ENCODE data around the gene RIN1.

GRCh38 chr11:66339162-66339675 lies 3.0 kb upstream of the RIN1 start:
- TF ChIP-seq EZH2 (IDR thresholded peaks at IDR 0.05; ENCODE audit: borderline replicate concordance, insufficient read depth, low read depth, low read length, poor library complexity, severe bottlenecking), result no peak
- TF ChIP-seq, protein P1, sequence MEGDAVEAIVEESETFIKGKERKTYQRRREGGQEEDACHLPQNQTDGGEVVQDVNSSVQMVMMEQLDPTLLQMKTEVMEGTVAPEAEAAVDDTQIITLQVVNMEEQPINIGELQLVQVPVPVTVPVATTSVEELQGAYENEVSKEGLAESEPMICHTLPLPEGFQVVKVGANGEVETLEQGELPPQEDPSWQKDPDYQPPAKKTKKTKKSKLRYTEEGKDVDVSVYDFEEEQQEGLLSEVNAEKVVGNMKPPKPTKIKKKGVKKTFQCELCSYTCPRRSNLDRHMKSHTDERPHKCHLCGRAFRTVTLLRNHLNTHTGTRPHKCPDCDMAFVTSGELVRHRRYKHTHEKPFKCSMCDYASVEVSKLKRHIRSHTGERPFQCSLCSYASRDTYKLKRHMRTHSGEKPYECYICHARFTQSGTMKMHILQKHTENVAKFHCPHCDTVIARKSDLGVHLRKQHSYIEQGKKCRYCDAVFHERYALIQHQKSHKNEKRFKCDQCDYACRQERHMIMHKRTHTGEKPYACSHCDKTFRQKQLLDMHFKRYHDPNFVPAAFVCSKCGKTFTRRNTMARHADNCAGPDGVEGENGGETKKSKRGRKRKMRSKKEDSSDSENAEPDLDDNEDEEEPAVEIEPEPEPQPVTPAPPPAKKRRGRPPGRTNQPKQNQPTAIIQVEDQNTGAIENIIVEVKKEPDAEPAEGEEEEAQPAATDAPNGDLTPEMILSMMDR (IDR thresholded peaks at IDR 0.05), result no peak
